OCI-LY7 (cell line): Measurements from ENCODE around the gene HLCS.

Experiments
- EZH2phosphoT487 ChIP-seq: fragments of 200-600 bp; sonication (generic); IDR thresholded peaks from 2 replicates; pipeline ENCODE4 v1.6.1; 2018; ENCODE audit warnings: low read depth, borderline replicate concordance, mild to moderate bottlenecking, mixed run types, antibody characterized with exemption, low read length, moderate library complexity, mixed read lengths
- TF ChIP-seq, protein P1 (sequence below): fragments of 200-600 bp; sonication (generic); conservative IDR thresholded peaks from 2 replicates; pipeline ENCODE4 v1.5.1; 2014; ENCODE audit warnings: mild to moderate bottlenecking, antibody characterized with exemption, low read length, moderate library complexity, mixed read lengths

DNA sequence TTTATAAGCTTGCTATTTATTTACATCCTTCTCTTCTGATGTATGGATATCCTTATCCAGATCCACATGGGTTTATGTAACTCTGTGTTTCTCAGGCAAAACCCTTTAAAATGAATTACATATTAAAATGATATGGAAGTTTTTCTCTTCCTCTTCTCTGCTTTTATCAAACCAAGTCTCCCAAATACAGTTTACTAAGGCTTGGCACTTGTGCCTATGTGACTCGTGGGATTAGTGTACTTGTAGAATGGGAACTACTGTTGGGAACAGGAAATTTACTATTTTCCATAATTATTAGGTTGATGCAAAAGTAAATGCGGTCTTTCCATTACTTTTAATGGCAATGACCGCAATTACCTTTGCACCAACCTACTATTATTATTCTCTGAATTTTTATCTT is 252.7 kb downstream of the HLCS start:
- TF ChIP-seq, protein P1, sequence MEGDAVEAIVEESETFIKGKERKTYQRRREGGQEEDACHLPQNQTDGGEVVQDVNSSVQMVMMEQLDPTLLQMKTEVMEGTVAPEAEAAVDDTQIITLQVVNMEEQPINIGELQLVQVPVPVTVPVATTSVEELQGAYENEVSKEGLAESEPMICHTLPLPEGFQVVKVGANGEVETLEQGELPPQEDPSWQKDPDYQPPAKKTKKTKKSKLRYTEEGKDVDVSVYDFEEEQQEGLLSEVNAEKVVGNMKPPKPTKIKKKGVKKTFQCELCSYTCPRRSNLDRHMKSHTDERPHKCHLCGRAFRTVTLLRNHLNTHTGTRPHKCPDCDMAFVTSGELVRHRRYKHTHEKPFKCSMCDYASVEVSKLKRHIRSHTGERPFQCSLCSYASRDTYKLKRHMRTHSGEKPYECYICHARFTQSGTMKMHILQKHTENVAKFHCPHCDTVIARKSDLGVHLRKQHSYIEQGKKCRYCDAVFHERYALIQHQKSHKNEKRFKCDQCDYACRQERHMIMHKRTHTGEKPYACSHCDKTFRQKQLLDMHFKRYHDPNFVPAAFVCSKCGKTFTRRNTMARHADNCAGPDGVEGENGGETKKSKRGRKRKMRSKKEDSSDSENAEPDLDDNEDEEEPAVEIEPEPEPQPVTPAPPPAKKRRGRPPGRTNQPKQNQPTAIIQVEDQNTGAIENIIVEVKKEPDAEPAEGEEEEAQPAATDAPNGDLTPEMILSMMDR, result no peak
- TF ChIP-seq EZH2phosphoT487, result no peak
